Skeletal muscle satellite cell (primary cell): ENCODE measurements around the gene TFEC.
"Not testable (repeated sequence)": the region's sequence is repeated elsewhere in the genome, so short reads cannot be mapped to it uniquely, and the experiment has no call there.

Source experiments
- H3K27me3 ChIP-seq: 2 replicates; pipeline ENCODE4 v1.7.0; 2013; ENCODE audit warnings: low read length; ENCODE audit not compliant: control insufficient read depth, insufficient read depth
- H3K36me3 ChIP-seq: 2 replicates; pipeline ENCODE4 v1.7.0; 2013; ENCODE audit warnings: mild to moderate bottlenecking, control low read depth, low read length; ENCODE audit not compliant: insufficient read depth
- H3K4me1 ChIP-seq: 2 replicates; pipeline ENCODE4 v1.7.0; 2013; ENCODE audit warnings: low read length; ENCODE audit not compliant: control insufficient read depth, insufficient read depth
- H3K4me2 ChIP-seq: 2 replicates; pipeline ENCODE4 v1.7.0; 2013; ENCODE audit warnings: mild to moderate bottlenecking, low read length
- H3K4me3 ChIP-seq: 2 replicates; pipeline ENCODE4 v1.7.0; 2013; ENCODE audit warnings: low read length
- H3K9ac ChIP-seq: 2 replicates; pipeline ENCODE4 v1.7.0; 2013; ENCODE audit warnings: mild to moderate bottlenecking, low read depth, low read length, moderate library complexity
- H3K9me3 ChIP-seq: replicated peaks from 2 replicates; pipeline ENCODE4 v1.7.0; 2013; ENCODE audit warnings: mild to moderate bottlenecking, control low read depth, low read length

The TFEC gene

DNA sequence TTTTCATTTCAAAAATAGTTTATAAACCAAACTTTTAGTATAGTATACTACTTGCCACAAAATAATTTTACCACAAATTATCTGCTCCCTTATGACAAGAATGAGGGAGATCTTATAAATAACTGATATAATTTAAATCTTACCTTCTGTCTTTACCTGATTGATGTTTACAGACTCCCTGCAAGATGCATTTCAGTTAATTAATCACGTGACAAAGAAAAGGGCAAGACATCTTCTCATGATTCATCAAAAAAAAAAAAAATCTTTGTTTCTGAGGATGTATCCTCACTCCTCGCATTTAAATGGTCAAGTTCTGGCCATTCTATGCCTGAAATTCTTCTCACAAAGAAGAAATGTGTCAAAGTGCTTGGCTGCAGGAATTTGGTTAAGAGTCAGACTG, 2.3 kb upstream of the TFEC start:
- no peaks in the 10 kb centered on the region for H3K9me3 ChIP-seq
- peaks cover 6% of the 10 kb centered on the region for H3K4me1 ChIP-seq
- no peak overlapping the region for H3K9ac ChIP-seq
- H3K27me3 ChIP-seq: no peaks in the 10 kb centered on the region
- no peak overlapping the region for H3K4me3 ChIP-seq
- no peaks in the 10 kb centered on the region for H3K36me3 ChIP-seq
- H3K4me2 ChIP-seq: no peak overlapping the region

DNA sequence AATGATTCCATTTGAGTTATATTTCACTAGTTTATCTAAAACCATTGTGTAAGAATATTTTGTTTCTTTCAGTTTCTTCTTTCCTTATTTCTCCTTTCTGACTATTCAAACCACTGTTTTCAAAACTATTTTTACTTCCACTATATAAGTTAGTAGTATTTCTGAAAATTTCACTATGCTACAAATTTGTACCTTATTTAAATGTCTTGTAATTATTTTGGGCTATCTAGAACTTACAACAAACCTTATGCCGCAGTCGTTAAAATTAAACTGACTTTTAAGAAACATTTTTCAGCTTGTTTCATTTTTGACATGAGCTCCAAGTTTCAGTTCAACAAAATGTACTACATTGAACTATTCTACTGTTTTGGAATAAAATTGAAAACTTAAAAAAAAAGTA, 1.8 kb downstream of the TFEC start:
- Histone ChIP-seq H3K36me3 (no peaks in the 10 kb centered on the region), H3K9me3 (no peaks in the 10 kb centered on the region), H3K4me2 (no peak overlapping the region), H3K9ac (no peak overlapping the region), H3K27me3 (no peaks in the 10 kb centered on the region), H3K4me3 (no peak overlapping the region), H3K4me1 (peaks cover 15% of the 10 kb centered on the region)

DNA sequence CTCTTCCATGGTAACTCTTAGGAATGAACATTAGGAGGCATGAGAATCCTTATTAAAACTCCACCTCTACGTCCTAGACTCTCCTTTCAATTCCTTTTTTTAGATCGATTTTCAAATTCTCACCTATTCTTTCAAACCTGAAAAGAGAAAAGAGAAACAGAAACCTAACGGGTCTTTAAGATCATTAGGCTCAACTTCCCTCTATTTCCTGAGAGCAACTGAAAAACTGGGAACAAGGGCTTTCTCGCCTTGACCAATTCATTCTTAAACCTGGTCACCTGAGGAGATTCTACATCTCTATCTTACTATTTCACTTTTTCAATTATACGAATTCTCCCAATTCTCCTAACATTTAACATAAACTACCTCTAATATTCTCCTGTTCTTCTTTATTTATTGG, 2.8 kb downstream of the TFEC start:
- Histone ChIP-seq H3K9me3 (no peaks in the 10 kb centered on the region), H3K4me3 (no peak overlapping the region), H3K36me3 (no peaks in the 10 kb centered on the region), H3K27me3 (no peaks in the 10 kb centered on the region), H3K4me1 (peaks cover 15% of the 10 kb centered on the region), H3K9ac (no peak overlapping the region), H3K4me2 (no peak overlapping the region)

DNA sequence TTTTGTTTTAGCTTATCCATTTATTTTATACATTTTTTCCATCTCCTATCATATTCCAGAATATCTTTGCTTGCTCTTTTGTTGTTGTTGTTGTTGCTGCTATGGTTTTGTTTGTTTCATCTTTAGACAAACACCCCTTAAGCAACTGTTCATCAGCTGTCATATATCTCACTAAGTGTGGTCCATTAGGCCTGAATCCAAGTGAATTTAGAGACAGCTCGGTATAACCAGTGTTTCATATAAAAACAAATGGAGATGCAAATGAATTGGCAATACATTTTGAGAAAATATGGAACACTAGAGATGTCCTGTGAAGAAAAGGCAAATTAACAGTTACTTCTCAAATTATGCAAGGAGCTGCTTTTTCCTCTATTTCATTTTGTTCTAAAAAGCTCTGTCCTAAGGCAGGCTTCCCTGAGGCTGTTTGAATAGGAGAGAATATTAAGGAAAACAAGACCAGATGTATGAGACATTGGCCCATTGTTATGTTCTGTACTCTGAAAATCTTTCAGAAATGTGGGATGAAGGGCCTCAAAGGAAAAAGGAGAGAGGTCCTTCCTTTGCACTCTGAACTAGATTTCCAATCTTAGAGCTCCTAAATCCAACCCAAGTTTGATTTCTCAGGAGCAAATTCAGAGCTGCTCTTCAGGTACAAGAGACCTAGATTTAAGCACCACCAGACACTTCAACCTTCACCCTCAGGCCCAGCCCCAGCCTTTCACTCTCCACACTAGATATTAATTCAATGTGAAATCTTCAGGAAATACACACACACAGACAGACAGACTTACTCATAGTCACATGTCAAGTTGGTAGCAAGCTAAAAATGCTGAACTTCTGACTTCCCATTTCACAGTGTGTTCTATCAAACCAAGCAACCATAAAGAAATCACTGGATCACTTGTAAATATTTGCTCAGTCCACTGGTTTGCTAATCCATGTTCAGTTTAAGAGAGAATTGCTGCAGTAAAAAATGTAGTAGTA, 5.4 kb downstream of the TFEC start:
- no peak overlapping the region for H3K4me3 ChIP-seq
- H3K4me1 ChIP-seq: peaks cover 9% of the 10 kb centered on the region
- no peak overlapping the region for H3K4me2 ChIP-seq
- no peak overlapping the region for H3K9ac ChIP-seq
- no peaks in the 10 kb centered on the region for H3K27me3 ChIP-seq
- H3K36me3 ChIP-seq: no peaks in the 10 kb centered on the region
- no peaks in the 10 kb centered on the region for H3K9me3 ChIP-seq

DNA sequence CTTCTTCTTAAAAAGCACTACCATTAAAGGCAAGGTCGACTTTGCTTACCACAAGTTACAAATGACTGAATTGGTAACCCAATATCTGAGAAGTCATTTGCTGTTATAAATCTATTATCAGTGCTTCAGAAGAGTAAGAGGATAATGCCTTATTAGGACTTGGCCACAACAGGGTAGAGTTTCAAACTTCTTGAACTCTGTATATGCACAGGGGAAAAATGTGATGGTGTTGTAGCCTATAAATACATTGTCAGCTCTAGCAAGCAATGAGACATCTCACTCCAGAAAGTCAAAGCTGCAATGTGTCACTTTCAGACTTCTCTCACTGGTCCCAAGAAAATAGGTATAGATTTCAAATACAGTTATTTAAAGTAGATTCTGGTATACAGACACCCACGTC, 9.3 kb downstream of the TFEC start:
- Histone ChIP-seq H3K4me1 (peaks cover 9% of the 10 kb centered on the region), H3K9ac (no peak overlapping the region), H3K27me3 (no peaks in the 10 kb centered on the region), H3K4me3 (no peak overlapping the region), H3K36me3 (no peaks in the 10 kb centered on the region), H3K9me3 (no peaks in the 10 kb centered on the region), H3K4me2 (no peak overlapping the region)

DNA sequence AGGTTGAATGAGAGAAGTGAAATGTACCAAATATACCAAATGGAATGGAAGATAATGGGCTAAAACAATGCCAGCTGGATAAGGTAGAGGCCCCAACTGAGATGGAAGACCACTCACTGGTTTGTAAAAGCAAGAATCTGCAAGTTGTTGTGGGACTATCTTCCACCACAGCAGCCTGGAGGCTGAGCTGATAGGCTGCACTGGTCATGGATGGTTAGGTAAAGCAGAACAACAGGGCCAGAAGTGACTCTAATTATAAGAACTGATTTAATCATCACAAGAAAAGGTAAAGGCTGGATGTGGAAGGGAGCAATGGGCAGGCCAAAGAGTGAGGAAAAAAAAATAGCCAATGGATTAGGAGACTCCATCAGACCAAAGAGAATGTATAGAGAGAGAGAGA, 11.8 kb downstream of the TFEC start:
- H3K9ac ChIP-seq: no peak overlapping the region
- no peaks in the 10 kb centered on the region for H3K4me1 ChIP-seq
- H3K4me3 ChIP-seq: no peak overlapping the region
- no peak overlapping the region for H3K4me2 ChIP-seq
- no peaks in the 10 kb centered on the region for H3K9me3 ChIP-seq
- H3K27me3 ChIP-seq: no peaks in the 10 kb centered on the region
- H3K36me3 ChIP-seq: no peaks in the 10 kb centered on the region

DNA sequence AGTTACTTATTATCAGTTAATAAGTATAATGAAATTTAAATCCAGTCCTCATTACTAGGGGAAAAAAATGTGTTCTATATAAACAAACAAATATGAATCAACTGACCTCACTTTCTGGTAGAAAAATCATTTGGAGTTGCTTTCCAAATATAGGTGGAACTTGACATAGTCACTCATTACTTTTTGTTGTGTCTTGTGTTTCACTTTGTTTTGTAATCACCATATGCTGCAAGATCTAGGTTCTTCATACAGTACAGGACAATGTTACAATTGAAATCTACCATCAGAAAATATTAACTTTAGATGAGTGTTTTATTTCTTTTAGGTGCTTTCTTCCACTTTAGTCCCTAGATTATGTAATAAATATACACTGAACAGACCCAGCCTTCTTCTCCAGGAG, 16.9 kb downstream of the TFEC start:
- H3K27me3 ChIP-seq: no peaks in the 10 kb centered on the region
- H3K9me3 ChIP-seq: no peaks in the 10 kb centered on the region
- no peak overlapping the region for H3K9ac ChIP-seq
- no peaks in the 10 kb centered on the region for H3K4me1 ChIP-seq
- no peaks in the 10 kb centered on the region for H3K36me3 ChIP-seq
- no peak overlapping the region for H3K4me3 ChIP-seq
- H3K4me2 ChIP-seq: no peak overlapping the region

DNA sequence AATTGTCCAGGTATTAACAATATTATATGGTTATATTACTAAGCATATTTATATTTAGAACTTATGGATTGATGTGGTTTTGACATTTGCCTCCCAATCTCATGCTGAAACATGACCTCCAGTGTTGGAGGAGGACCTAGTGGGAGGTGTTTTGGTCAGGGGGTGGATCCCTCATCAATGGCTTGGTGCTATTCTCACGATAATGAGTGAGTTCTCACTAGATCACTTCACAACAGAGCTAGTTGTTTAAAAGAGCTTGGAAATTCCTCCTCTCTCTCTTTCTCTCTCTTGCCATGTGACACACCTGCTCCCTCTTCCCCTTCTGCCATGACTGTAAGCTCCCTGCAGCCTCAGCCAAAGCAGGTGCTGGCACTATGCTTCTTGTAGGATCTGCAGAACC, 19.0 kb downstream of the TFEC start:
- H3K4me2 ChIP-seq: no peak overlapping the region
- H3K4me3 ChIP-seq: no peak overlapping the region
- no peaks in the 10 kb centered on the region for H3K9me3 ChIP-seq
- H3K36me3 ChIP-seq: no peaks in the 10 kb centered on the region
- no peaks in the 10 kb centered on the region for H3K4me1 ChIP-seq
- H3K27me3 ChIP-seq: no peaks in the 10 kb centered on the region
- no peak overlapping the region for H3K9ac ChIP-seq

DNA sequence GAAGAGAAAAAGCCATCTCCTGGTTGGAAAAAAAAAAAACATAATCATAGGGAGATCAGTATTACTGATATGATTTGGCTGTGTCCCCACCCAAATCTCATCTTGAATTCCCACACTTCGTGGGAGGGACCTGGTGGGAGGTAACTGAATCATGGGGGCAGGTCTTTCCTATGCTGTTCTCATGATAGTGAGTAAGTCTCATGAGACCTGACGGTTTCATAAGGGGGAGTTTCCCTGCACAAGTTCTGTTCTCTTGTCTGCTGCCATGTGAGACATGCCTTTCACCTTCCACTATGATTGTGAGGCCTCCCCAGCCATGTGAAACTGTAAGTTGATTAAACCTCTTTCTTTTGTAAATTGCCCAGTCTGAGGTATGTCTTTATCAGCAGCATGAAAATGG, 25.8 kb downstream of the TFEC start:
- H3K9me3 ChIP-seq, H3K4me2 ChIP-seq, H3K36me3 ChIP-seq, H3K27me3 ChIP-seq, H3K4me3 ChIP-seq, H3K9ac ChIP-seq, H3K4me1 ChIP-seq: not testable (repeated sequence)

DNA sequence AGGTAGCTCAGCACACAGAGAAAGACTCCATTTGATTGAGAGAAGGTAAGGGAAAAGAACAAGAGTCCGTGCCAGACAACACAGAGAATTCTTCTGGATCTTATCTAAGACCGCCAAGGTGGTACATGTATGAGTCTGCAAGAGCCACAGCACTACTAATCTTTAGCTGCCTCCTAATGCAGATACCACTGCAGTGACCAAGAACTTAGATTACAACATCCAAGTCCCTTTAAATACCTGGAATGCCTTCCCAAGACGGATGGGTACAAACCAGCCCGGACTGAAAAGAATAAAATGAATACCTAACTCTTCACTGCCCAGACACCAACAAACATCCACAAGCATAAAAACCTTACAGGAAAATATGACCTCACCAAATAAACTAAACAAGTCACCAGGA, 33.3 kb downstream of the TFEC start:
- Histone ChIP-seq H3K4me3 (no peak overlapping the region), H3K4me1 (no peaks in the 10 kb centered on the region), H3K27me3 (no peaks in the 10 kb centered on the region), H3K9ac (no peak overlapping the region), H3K9me3 (no peaks in the 10 kb centered on the region), H3K4me2 (no peak overlapping the region), H3K36me3 (no peaks in the 10 kb centered on the region)

DNA sequence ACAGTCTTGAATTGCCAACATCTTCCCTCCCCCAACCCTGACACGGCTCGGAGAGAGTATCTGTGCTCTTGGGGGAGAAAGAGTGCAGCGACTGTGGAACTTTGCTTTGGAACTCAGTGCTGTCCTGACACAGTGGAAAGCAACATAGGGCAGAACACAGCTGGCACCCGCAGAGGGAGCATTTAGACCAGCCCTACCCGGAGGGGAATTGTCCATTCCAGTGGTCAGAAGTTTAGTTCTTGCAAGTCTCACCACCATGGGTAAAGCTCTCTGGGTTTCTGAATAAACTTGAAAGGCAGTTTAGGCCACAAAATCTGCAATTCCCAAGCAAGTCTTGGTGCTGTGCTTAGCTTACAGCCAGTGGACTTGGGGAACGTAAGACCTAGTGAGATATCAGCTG, 34.9 kb downstream of the TFEC start:
- no peaks in the 10 kb centered on the region for H3K27me3 ChIP-seq
- H3K9me3 ChIP-seq: no peaks in the 10 kb centered on the region
- H3K4me3 ChIP-seq: no peak overlapping the region
- no peaks in the 10 kb centered on the region for H3K36me3 ChIP-seq
- H3K9ac ChIP-seq: no peak overlapping the region
- H3K4me2 ChIP-seq: no peak overlapping the region
- no peaks in the 10 kb centered on the region for H3K4me1 ChIP-seq

DNA sequence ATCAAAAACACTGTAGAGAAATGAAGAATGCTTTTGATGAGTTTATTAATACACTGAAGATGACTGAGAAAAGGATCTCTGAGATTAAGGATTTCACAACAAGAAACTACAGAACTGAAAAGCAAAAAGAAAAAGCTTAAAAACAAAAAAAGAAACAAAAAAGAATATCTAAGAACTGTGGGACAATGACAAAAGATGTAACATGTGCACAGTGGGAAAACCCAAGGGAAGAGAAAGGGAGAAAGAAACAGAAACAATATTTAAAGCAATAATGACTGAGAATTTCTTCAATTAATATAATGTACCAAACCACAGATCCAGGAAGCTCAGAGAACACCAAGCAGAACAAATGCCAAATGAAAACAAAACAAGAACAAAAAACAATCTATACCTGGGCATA, 42.2 kb downstream of the TFEC start:
- Histone ChIP-seq H3K4me2 (no peak overlapping the region), H3K9ac (no peak overlapping the region), H3K27me3 (no peaks in the 10 kb centered on the region), H3K4me1 (no peaks in the 10 kb centered on the region), H3K9me3 (no peaks in the 10 kb centered on the region), H3K4me3 (no peak overlapping the region), H3K36me3 (no peaks in the 10 kb centered on the region)
